Endothelial cell of umbilical vein (primary cell): ENCODE measurements around the gene DNAJB12.

Experiments used
- CTCF ChIP-seq, 2 donors: IDR thresholded peaks; 1 replicate in 1 of 2; 2 replicates in 1 of 2; pipeline ENCODE4 v1.5.1; 2011; ENCODE audit warnings: low read length in 2 of 2, mild to moderate bottlenecking in 2 of 2, moderate library complexity in 2 of 2, control low read depth in 1 of 2, inconsistent platforms in 1 of 2, low read depth in 1 of 2; ENCODE audit not compliant: insufficient read depth in 1 of 2; ENCODE audit errors: extremely low read depth in 1 of 2
- EZH2 ChIP-seq: IDR thresholded peaks from 2 replicates; pipeline ENCODE4 v1.6.1; 2012; ENCODE audit warnings: borderline replicate concordance, low read depth, mild to moderate bottlenecking, moderate library complexity, low read length, inconsistent platforms; ENCODE audit not compliant: severe bottlenecking
- GATA2 ChIP-seq: IDR thresholded peaks from 2 replicates; pipeline ENCODE4 v1.7.0; 2011; ENCODE audit warnings: low read depth, mild to moderate bottlenecking, moderate library complexity, mixed read lengths, low read length; ENCODE audit not compliant: insufficient read length, insufficient read depth
- JUN ChIP-seq: IDR thresholded peaks from 2 replicates; pipeline ENCODE4 v1.6.1; 2011; ENCODE audit warnings: borderline replicate concordance, low read depth; ENCODE audit not compliant: insufficient read length, insufficient read depth
- MYC ChIP-seq: IDR thresholded peaks from one replicate; pipeline ENCODE4 v1.6.1; 2011; ENCODE audit warnings: mild to moderate bottlenecking, low read depth, low read length
- POLR2A ChIP-seq: IDR thresholded peaks from 2 replicates; pipeline ENCODE4 v1.6.1; 2012; ENCODE audit warnings: low read depth, mild to moderate bottlenecking, control low read depth, low read length
- POLR2AphosphoS5 ChIP-seq: IDR thresholded peaks from 2 replicates; pipeline ENCODE4 v1.6.1; 2012; ENCODE audit warnings: low read depth, mild to moderate bottlenecking, control low read depth, low read length, moderate library complexity; ENCODE audit not compliant: insufficient read depth
- TF ChIP-seq, protein P1 (sequence below): IDR thresholded peaks from 2 replicates; pipeline ENCODE4 v1.6.1; 2011; ENCODE audit not compliant: insufficient read depth, insufficient read length

DNA sequence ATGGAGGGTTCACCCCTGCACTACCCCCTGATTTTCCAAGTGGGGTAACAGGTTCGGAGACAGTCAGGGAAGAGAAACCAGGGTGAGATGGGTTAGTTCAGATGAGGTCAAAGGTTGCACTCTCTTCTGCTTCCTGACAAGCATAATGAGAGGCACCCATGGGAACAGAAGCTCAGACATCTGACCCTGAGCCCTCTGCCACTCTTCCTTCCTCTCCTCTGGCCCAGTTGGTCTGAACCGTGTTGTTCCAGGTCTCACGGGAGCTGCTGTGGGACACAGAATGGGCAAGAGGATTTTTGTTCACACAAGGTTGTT is 38.4 kb downstream of the DNAJB12 start:
- TF ChIP-seq MYC (no peak), POLR2A (no peak), CTCF (IDR thresholded peaks at IDR 0.05; ENCODE audit: extremely low read depth in 1 of 2, insufficient read depth in 1 of 2, low read depth in 1 of 2, low read length in 2 of 2) (no peak), EZH2 (no peak), POLR2AphosphoS5 (no peak), JUN (no peak), GATA2 (no peak)
- TF ChIP-seq, protein P1, sequence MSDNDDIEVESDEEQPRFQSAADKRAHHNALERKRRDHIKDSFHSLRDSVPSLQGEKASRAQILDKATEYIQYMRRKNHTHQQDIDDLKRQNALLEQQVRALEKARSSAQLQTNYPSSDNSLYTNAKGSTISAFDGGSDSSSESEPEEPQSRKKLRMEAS: no peak
